Measurements from ENCODE around the gene SLC6A11. TPM values are rescaled to one million over a fixed set of nuclear protein-coding genes. Genes with fewer than 3 reads are reported as not detected.

The SLC6A11 gene
- polyA plus RNA-seq, 2 donors = 6.1 to 7.3 TPM

DNA sequence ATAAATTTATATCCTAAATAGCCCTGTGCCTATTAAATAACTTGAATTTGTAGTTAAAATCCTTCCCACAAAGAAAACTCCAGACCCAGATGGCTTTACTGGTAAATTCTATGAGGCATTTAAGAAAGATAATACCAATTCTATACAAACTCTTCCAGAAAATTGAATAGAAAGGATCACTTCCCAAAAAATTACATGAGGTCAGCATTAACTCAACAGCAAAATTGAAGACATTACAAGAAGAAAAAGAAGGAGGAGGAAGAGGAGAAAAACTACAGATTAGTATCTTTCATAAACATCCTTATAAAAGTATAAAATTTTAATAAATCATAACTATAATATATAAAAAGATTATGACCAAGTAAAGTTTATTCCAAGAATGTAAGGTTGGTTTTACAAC, 29.4 kb upstream of the SLC6A11 start:
- Histone ChIP-seq H3K4me3 (ENCODE audit: low read depth in 1 of 2, low read length in 2 of 2) (no peak overlapping the region), H3K9me3 (ENCODE audit: control insufficient read depth in 2 of 2, insufficient read depth in 1 of 2, low read depth in 1 of 2, low read length in 1 of 2) (no peaks in the 10 kb centered on the region), H3K4me1 (ENCODE audit: control insufficient read depth in 2 of 2, insufficient read depth in 2 of 2, low read length in 1 of 2) (no peaks in the 10 kb centered on the region), H3K36me3 (ENCODE audit: control insufficient read depth in 2 of 2, insufficient read depth in 2 of 2, low read length in 1 of 2) (no peaks in the 10 kb centered on the region), H3K27ac (ENCODE audit: low read depth in 2 of 2, low read length in 1 of 2) (no peak overlapping the region), H3K27me3 (ENCODE audit: control insufficient read depth in 1 of 2, insufficient read depth in 2 of 2, low read length in 2 of 2) (peaks cover 0 to 2% of the 10 kb centered on the region in 2 donors)

DNA sequence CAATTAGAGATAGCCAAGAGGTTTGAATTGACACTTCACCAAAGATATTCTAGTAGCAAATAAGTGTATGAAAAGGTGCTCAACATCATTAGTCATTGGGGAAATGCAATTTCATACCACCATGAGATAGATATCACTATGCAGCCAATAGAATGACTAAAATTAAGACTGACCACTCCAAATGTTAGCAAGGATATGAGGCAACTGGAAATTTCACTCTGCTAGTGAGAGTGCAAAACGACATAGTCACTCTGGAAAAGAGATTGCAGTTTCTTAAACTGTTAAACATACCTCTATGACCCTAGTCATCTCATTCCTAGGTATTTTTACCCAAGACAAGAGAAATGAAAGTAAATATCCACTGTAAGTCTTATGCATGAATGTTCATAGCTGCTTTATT, 27.6 kb upstream of the SLC6A11 start:
- no peaks in the 10 kb centered on the region for H3K36me3 ChIP-seq (ENCODE audit: control insufficient read depth in 2 of 2, insufficient read depth in 2 of 2, low read length in 1 of 2)
- WGBS, 2 donors = 14 to 40% methylated on average over 1 of the region's 1 CpG

DNA sequence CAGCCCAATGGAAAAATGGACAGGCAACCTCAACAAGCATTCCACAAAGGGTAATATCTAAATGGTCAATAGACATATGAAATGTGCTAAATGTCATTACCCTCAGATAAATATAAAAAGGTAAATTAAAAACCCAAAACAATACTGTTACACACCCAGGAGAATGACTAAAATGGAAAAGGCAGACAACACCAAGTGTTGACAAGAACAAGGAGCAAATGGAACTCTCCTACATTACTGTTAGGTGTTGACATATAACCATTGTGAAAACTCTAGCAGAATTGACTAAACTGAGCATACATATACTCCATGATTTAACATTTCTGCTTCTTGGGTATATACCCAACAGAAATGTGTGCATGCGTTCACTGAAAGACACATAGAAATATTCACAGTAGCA, 25.3 kb upstream of the SLC6A11 start:
- Histone ChIP-seq H3K36me3 (ENCODE audit: control insufficient read depth in 2 of 2, insufficient read depth in 2 of 2, low read length in 1 of 2) (no peaks in the 10 kb centered on the region), H3K9me3 (ENCODE audit: control insufficient read depth in 2 of 2, insufficient read depth in 1 of 2, low read depth in 1 of 2, low read length in 1 of 2) (no peaks in the 10 kb centered on the region), H3K4me3 (ENCODE audit: low read depth in 1 of 2, low read length in 2 of 2) (no peak overlapping the region), H3K27me3 (ENCODE audit: control insufficient read depth in 1 of 2, insufficient read depth in 2 of 2, low read length in 2 of 2) (peaks cover 0 to 2% of the 10 kb centered on the region in 2 donors), H3K4me1 (ENCODE audit: control insufficient read depth in 2 of 2, insufficient read depth in 2 of 2, low read length in 1 of 2) (no peaks in the 10 kb centered on the region), H3K27ac (ENCODE audit: low read depth in 2 of 2, low read length in 1 of 2) (no peak overlapping the region)
- 96 to 97% methylated on average over 1 of the region's 1 CpG for WGBS, 2 donors

More for the DNA sequence above, 27.6 kb upstream of the SLC6A11 start:
- H3K4me1 ChIP-seq (ENCODE audit: control insufficient read depth in 2 of 2, insufficient read depth in 2 of 2, low read length in 1 of 2) = no peaks in the 10 kb centered on the region
- H3K27me3 ChIP-seq (ENCODE audit: control insufficient read depth in 1 of 2, insufficient read depth in 2 of 2, low read length in 2 of 2) = peaks cover 0 to 2% of the 10 kb centered on the region in 2 donors
- no peak overlapping the region for H3K4me3 ChIP-seq (ENCODE audit: low read depth in 1 of 2, low read length in 2 of 2)
- H3K9me3 ChIP-seq (ENCODE audit: control insufficient read depth in 2 of 2, insufficient read depth in 1 of 2, low read depth in 1 of 2, low read length in 1 of 2) = no peaks in the 10 kb centered on the region
- no peak overlapping the region for H3K27ac ChIP-seq (ENCODE audit: low read depth in 2 of 2, low read length in 1 of 2)

DNA sequence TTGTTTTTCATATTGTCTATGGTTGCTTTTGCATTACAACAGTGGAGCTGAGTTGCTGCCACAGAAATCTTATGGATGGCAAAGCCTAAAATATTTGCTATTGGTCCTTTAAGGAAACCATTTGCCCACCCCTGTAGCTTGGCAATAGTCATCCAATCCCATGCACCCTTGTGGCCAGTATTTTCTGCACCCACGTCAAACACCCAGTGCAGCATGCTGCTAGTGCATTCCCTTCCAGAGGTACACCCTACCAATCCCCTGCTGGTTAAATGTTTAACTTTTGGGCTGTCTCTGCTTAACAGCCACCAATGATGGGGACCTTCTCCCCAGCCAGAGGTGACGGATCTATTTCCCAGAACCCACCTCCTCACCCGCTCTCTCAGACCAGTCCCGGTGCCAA, 23.8 kb upstream of the SLC6A11 start:
- H3K4me1 ChIP-seq (ENCODE audit: control insufficient read depth in 2 of 2, insufficient read depth in 2 of 2, low read length in 1 of 2) = no peaks in the 10 kb centered on the region
- 74 to 87% methylated on average over 4 of the region's 4 CpGs for WGBS, 2 donors
- peaks cover 0 to 2% of the 10 kb centered on the region in 2 donors for H3K27me3 ChIP-seq (ENCODE audit: control insufficient read depth in 1 of 2, insufficient read depth in 2 of 2, low read length in 2 of 2)
- H3K27ac ChIP-seq (ENCODE audit: low read depth in 2 of 2, low read length in 1 of 2) = no peak overlapping the region
- H3K4me3 ChIP-seq (ENCODE audit: low read depth in 1 of 2, low read length in 2 of 2) = no peak overlapping the region
- no peaks in the 10 kb centered on the region for H3K36me3 ChIP-seq (ENCODE audit: control insufficient read depth in 2 of 2, insufficient read depth in 2 of 2, low read length in 1 of 2)
- no peaks in the 10 kb centered on the region for H3K9me3 ChIP-seq (ENCODE audit: control insufficient read depth in 2 of 2, insufficient read depth in 1 of 2, low read depth in 1 of 2, low read length in 1 of 2)

DNA sequence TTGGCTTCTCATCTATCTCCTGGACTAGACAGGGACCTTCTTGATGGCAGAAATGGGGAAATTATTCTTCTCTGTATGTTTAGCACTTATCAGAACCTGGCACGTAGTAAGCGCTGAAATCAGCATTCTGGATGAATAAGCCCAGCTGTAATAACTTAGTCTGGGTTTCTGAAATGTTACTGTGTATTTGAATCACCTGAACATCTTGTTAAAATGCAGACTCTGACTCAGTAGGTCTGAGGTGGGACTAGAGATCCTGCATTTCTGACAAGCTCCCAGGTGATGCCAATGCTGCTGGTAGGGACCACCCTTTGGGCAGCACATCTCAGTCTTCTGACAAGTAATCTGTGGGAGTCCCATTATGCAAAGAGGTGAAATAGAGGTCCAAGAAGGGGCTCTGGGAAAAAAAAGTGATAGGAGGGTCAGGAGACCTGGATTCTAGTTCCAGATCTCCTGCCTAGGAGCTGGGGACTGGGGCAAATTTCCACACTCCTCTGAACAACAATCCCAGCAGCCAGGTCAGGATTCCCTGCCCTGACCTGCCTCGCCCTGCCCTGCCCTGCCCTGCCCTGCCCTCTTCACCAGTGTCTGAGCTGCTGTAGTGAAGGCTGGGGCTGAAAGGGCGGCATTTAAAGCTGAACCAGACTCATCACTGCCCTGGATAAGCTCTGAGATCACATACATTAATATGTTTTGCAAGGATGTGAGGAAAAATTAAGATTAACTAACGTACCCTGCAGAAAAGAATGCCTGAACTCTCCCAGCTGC, 17.2 kb upstream of the SLC6A11 start:
- peak overlapping the region; percentile 13 to 24 for H3K27ac ChIP-seq (ENCODE audit: low read depth in 2 of 2, low read length in 1 of 2)
- H3K36me3 ChIP-seq (ENCODE audit: control insufficient read depth in 2 of 2, insufficient read depth in 2 of 2, low read length in 1 of 2) = no peaks in the 10 kb centered on the region
- no peaks in the 10 kb centered on the region for H3K27me3 ChIP-seq (ENCODE audit: control insufficient read depth in 1 of 2, insufficient read depth in 2 of 2, low read length in 2 of 2)
- no peak overlapping the region for H3K4me3 ChIP-seq (ENCODE audit: low read depth in 1 of 2, low read length in 2 of 2)
- no peaks in the 10 kb centered on the region for H3K9me3 ChIP-seq (ENCODE audit: control insufficient read depth in 2 of 2, insufficient read depth in 1 of 2, low read depth in 1 of 2, low read length in 1 of 2)
- peaks cover 0 to 3% of the 10 kb centered on the region in 2 donors for H3K4me1 ChIP-seq (ENCODE audit: control insufficient read depth in 2 of 2, insufficient read depth in 2 of 2, low read length in 1 of 2)
- WGBS, 2 donors = 31 to 37% methylated on average over 5 of the region's 5 CpGs

DNA sequence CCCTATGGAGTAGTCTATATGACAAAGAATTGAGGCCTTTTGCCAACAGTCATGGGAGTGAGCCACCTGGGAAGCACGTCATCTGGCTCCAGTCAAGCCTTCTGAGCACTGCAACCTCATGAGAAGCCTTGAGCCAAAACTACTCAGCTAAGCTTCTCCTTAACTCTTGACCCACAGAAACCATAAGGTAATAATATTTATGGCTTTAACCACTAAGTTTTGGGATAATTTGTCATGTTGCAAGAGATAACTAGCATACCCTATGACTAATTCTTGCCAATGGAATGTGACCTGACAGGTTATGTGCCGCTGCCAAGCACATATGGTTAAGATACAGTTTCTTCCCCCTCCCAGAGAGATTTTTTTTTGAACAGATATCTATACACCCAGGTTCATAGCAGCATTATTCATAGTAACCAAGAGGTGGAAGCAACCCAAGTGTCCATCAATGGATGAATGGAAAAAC, 11.8 kb upstream of the SLC6A11 start:
- H3K9me3 ChIP-seq (ENCODE audit: control insufficient read depth in 2 of 2, insufficient read depth in 1 of 2, low read depth in 1 of 2, low read length in 1 of 2) = no peaks in the 10 kb centered on the region
- H3K27ac ChIP-seq (ENCODE audit: low read depth in 2 of 2, low read length in 1 of 2) = peak overlapping the region in 1 of 2 donors; percentile 60
- H3K4me3 ChIP-seq (ENCODE audit: low read depth in 1 of 2, low read length in 2 of 2) = no peak overlapping the region
- H3K27me3 ChIP-seq (ENCODE audit: control insufficient read depth in 1 of 2, insufficient read depth in 2 of 2, low read length in 2 of 2) = no peaks in the 10 kb centered on the region
- H3K36me3 ChIP-seq (ENCODE audit: control insufficient read depth in 2 of 2, insufficient read depth in 2 of 2, low read length in 1 of 2) = no peaks in the 10 kb centered on the region
- peaks cover 0 to 3% of the 10 kb centered on the region in 2 donors for H3K4me1 ChIP-seq (ENCODE audit: control insufficient read depth in 2 of 2, insufficient read depth in 2 of 2, low read length in 1 of 2)
- WGBS, 2 donors = 13 to 51% methylated on average over 2 of the region's 2 CpGs

DNA sequence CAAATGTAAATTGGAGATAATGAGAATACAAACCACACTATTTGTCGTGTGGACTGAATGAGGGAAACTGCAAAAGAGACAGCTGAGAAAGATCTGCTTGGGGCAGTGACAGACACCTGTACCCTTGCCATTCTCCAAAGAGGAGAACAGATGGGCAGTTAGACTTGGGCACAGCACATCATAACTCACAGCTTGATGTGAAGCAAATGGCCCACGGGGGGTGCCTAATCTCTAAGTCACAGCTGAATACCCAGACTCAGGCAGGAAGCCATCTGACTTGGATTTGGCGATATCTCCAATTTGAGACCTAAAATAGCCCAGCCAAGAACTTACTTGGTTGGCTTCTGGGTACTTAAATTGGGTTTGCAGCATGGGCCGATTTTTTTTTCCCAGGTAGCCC, 10.0 kb upstream of the SLC6A11 start:
- H3K4me1 ChIP-seq (ENCODE audit: control insufficient read depth in 2 of 2, insufficient read depth in 2 of 2, low read length in 1 of 2) = peaks cover 0 to 3% of the 10 kb centered on the region in 2 donors
- WGBS, 2 donors = 70 to 71% methylated on average over 4 of the region's 4 CpGs
- peaks cover 0 to 4% of the 10 kb centered on the region in 2 donors for H3K9me3 ChIP-seq (ENCODE audit: control insufficient read depth in 2 of 2, insufficient read depth in 1 of 2, low read depth in 1 of 2, low read length in 1 of 2)
- no peaks in the 10 kb centered on the region for H3K27me3 ChIP-seq (ENCODE audit: control insufficient read depth in 1 of 2, insufficient read depth in 2 of 2, low read length in 2 of 2)
- H3K27ac ChIP-seq (ENCODE audit: low read depth in 2 of 2, low read length in 1 of 2) = no peak overlapping the region
- H3K4me3 ChIP-seq (ENCODE audit: low read depth in 1 of 2, low read length in 2 of 2) = no peak overlapping the region
- no peaks in the 10 kb centered on the region for H3K36me3 ChIP-seq (ENCODE audit: control insufficient read depth in 2 of 2, insufficient read depth in 2 of 2, low read length in 1 of 2)

DNA sequence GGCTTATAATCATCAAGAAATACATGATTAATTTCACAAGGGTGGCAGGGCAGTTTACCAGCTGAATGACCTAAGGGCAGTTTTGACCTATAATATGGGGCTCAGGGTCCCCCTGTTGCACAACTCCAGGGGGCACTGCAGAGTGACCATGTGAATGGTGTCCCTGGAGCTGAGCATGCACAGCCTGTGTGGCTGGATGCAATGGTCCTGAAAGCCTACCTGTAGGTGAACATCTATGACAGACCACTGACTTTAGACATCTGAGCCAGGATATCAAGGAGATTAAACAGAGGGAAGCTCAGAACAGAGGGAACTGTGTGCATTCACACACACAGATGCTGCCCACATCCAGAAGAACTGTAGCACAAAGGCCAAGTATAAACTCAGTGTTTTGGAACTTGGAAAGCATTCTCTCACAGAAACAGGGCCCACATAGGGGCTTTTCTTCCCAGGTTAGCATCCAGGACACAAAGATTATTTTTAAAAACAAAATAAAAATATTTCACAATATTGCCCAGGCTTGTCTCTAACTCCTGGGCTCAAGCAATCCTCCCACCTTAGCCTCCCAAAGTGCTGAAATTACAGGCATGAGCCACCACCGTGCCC, 7.8 kb upstream of the SLC6A11 start:
- WGBS, 2 donors = 73 to 75% methylated on average over 1 of the region's 1 CpG
- Histone ChIP-seq H3K9me3 (ENCODE audit: control insufficient read depth in 2 of 2, insufficient read depth in 1 of 2, low read depth in 1 of 2, low read length in 1 of 2) (peaks cover 0 to 6% of the 10 kb centered on the region in 2 donors), H3K36me3 (ENCODE audit: control insufficient read depth in 2 of 2, insufficient read depth in 2 of 2, low read length in 1 of 2) (no peaks in the 10 kb centered on the region), H3K27ac (ENCODE audit: low read depth in 2 of 2, low read length in 1 of 2) (no peak overlapping the region), H3K27me3 (ENCODE audit: control insufficient read depth in 1 of 2, insufficient read depth in 2 of 2, low read length in 2 of 2) (no peaks in the 10 kb centered on the region), H3K4me1 (ENCODE audit: control insufficient read depth in 2 of 2, insufficient read depth in 2 of 2, low read length in 1 of 2) (peaks cover 0 to 3% of the 10 kb centered on the region in 2 donors), H3K4me3 (ENCODE audit: low read depth in 1 of 2, low read length in 2 of 2) (no peak overlapping the region)

DNA sequence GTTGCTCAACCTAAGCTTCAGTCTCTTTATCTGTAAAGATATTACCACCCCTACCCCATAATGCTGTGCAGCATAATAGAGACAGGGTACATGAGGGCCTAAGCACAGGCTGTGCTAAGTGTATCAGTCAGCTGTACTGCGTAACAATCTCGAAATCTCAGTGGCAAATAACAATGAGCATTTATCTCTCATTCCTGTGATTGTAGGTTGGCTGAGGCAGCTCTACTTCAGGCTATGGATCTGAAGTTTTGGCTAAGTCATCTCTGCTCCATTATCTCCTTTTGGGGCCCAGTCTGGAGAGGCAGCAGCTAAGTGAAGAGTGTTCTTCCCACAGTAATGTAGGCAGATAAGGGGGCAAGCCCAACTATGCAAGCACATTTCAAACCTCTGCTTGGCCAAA, 7.1 kb upstream of the SLC6A11 start:
- Histone ChIP-seq H3K9me3 (ENCODE audit: control insufficient read depth in 2 of 2, insufficient read depth in 1 of 2, low read depth in 1 of 2, low read length in 1 of 2) (peaks cover 0 to 6% of the 10 kb centered on the region in 2 donors), H3K4me3 (ENCODE audit: low read depth in 1 of 2, low read length in 2 of 2) (no peak overlapping the region), H3K4me1 (ENCODE audit: control insufficient read depth in 2 of 2, insufficient read depth in 2 of 2, low read length in 1 of 2) (no peaks in the 10 kb centered on the region), H3K36me3 (ENCODE audit: control insufficient read depth in 2 of 2, insufficient read depth in 2 of 2, low read length in 1 of 2) (no peaks in the 10 kb centered on the region), H3K27me3 (ENCODE audit: control insufficient read depth in 1 of 2, insufficient read depth in 2 of 2, low read length in 2 of 2) (no peaks in the 10 kb centered on the region), H3K27ac (ENCODE audit: low read depth in 2 of 2, low read length in 1 of 2) (no peak overlapping the region)
- WGBS, 2 donors = 91 to 93% methylated on average over 2 of the region's 2 CpGs

DNA sequence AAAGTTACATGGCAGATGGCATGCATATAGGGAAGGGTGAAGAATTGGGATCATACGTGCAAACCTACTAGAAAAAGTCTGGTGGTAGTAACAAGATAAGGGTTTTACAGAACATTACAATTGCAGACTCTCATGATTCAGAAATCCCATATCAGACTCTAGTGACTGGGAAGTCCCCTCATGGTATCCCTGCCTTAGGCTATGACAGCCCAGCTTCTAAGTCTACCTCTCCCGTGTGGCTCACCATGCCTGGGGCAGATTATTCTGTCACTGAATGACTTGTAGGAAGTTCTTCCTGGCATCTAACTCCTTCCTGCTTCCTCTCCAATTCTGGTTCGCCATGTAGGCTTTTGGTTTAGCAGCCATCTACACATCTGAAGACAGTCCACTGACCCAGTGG, 5.7 kb upstream of the SLC6A11 start:
- Histone ChIP-seq H3K9me3 (ENCODE audit: control insufficient read depth in 2 of 2, insufficient read depth in 1 of 2, low read depth in 1 of 2, low read length in 1 of 2) (peaks cover 0 to 6% of the 10 kb centered on the region in 2 donors), H3K36me3 (ENCODE audit: control insufficient read depth in 2 of 2, insufficient read depth in 2 of 2, low read length in 1 of 2) (no peaks in the 10 kb centered on the region), H3K4me3 (ENCODE audit: low read depth in 1 of 2, low read length in 2 of 2) (no peak overlapping the region), H3K4me1 (ENCODE audit: control insufficient read depth in 2 of 2, insufficient read depth in 2 of 2, low read length in 1 of 2) (no peaks in the 10 kb centered on the region), H3K27ac (ENCODE audit: low read depth in 2 of 2, low read length in 1 of 2) (no peak overlapping the region), H3K27me3 (ENCODE audit: control insufficient read depth in 1 of 2, insufficient read depth in 2 of 2, low read length in 2 of 2) (no peaks in the 10 kb centered on the region)
- WGBS, 2 donors = 72 to 73% methylated on average over 3 of the region's 3 CpGs
